AG04450 (cell line): Measurements from ENCODE around the gene CRYGC. TPM values are rescaled to one million over a fixed set of nuclear protein-coding genes. Genes with fewer than 3 reads are reported as not detected.

Source experiments
- CTCF ChIA-PET: fragments of 300-600, 350-600 bp; formaldehyde crosslinking; extraction: SDS; loops from one replicate; lab custom pipeline; 2022; ENCODE audit warnings: antibody characterized with exemption, inconsistent platforms; lab: Charles Lee
- POLR2A ChIA-PET: fragments of 350-600 bp; formaldehyde crosslinking; extraction: SDS; loops from one replicate; lab custom pipeline; 2021; ENCODE audit warnings: antibody characterized with exemption, inconsistent platforms; lab: Yijun Ruan, JAX
- DNase-seq: peaks from one replicate; pipeline ENCODE4 v3.0.0-alpha.2; 2011; ENCODE audit warnings: low read depth, low spot score
- H3K27ac ChIP-seq: one replicate; pipeline ENCODE4 v1.5.1; 2012; ENCODE audit warnings: low read depth, low read length, control low read depth
- H3K27me3 ChIP-seq: one replicate; pipeline ENCODE4 v1.6.0; 2012; ENCODE audit warnings: low read length; ENCODE audit not compliant: control insufficient read depth, insufficient read depth
- H3K4me3 ChIP-seq: 2 replicates; pipeline ENCODE4 v1.5.1; 2011; ENCODE audit warnings: mild to moderate bottlenecking, low read depth, low read length, control low read depth
- H3K9me3 ChIP-seq: 2 replicates; pipeline ENCODE4 v1.5.1; 2012; ENCODE audit warnings: low read length; ENCODE audit not compliant: control insufficient read depth, insufficient read depth
- polyA plus RNA-seq: library from polyadenylated mRNA; depleted of rRNA; stranded (reverse); fragments of >200 nt; gene quantifications from 2 replicates; pipeline ENCODE4 v1.2.3, GENCODE V29; 2011; rRNA removed
- TF ChIP-seq, protein P1 (sequence below): IDR thresholded peaks from 2 replicates; pipeline ENCODE4 v1.5.1; 2011; ENCODE audit warnings: low read depth, low read length, control low read depth, inconsistent platforms

Gene CRYGC
- polyA plus RNA-seq, 1 experiment = not detected

DNA sequence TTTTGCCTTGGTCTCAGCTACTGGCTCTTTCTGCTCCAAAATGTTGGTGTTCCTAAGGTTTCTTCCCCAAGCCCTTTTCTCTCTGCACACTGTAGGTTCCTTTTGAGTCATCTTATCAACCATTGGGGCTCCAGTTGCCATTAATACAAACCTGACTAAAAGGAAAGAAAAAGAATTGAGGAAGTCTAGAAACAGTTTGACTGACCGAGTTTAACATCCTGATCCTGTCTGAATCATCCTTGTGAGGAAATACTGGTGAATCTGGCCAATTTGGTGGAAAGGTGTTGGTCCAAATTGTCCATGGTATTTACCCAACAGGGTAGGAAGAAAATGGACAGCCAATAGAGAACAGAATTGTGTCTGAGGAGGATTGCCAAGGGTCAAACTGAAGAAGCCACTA, 43.6 kb downstream of the CRYGC start:
- TF ChIP-seq, protein P1, sequence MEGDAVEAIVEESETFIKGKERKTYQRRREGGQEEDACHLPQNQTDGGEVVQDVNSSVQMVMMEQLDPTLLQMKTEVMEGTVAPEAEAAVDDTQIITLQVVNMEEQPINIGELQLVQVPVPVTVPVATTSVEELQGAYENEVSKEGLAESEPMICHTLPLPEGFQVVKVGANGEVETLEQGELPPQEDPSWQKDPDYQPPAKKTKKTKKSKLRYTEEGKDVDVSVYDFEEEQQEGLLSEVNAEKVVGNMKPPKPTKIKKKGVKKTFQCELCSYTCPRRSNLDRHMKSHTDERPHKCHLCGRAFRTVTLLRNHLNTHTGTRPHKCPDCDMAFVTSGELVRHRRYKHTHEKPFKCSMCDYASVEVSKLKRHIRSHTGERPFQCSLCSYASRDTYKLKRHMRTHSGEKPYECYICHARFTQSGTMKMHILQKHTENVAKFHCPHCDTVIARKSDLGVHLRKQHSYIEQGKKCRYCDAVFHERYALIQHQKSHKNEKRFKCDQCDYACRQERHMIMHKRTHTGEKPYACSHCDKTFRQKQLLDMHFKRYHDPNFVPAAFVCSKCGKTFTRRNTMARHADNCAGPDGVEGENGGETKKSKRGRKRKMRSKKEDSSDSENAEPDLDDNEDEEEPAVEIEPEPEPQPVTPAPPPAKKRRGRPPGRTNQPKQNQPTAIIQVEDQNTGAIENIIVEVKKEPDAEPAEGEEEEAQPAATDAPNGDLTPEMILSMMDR = no peak
- no peak for DNase-seq
- Histone ChIP-seq H3K27ac (no peak overlapping the region), H3K27me3 (no peaks in the 10 kb centered on the region), H3K4me3 (no peak overlapping the region), H3K9me3 (no peaks in the 10 kb centered on the region)
- CTCF ChIA-PET = no interaction called here
- POLR2A ChIA-PET = no interaction called here

DNA sequence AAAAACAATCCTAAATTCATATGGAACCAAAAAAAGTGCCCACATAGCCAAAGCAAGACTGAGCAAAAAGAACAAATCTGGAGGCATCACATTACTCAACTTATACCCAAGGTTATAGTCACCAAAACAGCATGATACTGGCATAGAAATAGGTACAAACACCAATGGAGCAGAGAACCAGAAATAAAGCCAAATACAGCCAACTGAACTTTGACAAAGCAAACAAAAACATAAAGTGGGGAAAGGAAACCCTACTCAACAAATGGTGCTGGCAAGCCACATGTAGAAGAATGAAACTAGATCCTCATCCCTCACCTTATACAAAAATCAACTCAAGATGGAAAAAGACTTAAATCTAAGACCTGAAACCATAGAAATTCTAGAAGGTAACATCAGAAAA, 45.8 kb downstream of the CRYGC start:
- H3K4me3 ChIP-seq = no peak overlapping the region
- peaks cover 4% of the 10 kb centered on the region for H3K27me3 ChIP-seq
- H3K9me3 ChIP-seq = no peaks in the 10 kb centered on the region
- ChIA-PET CTCF (no interaction called here), POLR2A (no interaction called here)
- no peak for DNase-seq
- TF ChIP-seq, protein P1 = no peak
- no peak overlapping the region for H3K27ac ChIP-seq

Other genes starting within 250 kb of the CRYGC start
- gene PLEKHM3, start 104.3 kb downstream of the CRYGC start, polyA plus RNA-seq = 5.3 and 7.0 TPM in 2 replicates
- gene CRYGD, start 5.3 kb downstream of the CRYGC start, polyA plus RNA-seq = not detected in 2 replicates
- not detected in 2 replicates for gene CRYGB, start 16.3 kb upstream of the CRYGC start, polyA plus RNA-seq
- not detected in 2 replicates for gene CRYGA, start 33.8 kb upstream of the CRYGC start, polyA plus RNA-seq
- not detected in 2 replicates for gene C2orf80, start 60.2 kb upstream of the CRYGC start, polyA plus RNA-seq
- 111 and 148 TPM in 2 replicates for gene IDH1, start 125.2 kb upstream of the CRYGC start, polyA plus RNA-seq
- 19.6 and 23.8 TPM in 2 replicates for gene PIKFYVE, start 136.4 kb upstream of the CRYGC start, polyA plus RNA-seq